GM19463 (cell line): ENCODE measurements around the gene ST6GALNAC3.
"Not testable (repeated sequence)": the region's sequence is repeated elsewhere in the genome, so short reads cannot be mapped to it uniquely, and the experiment has no call there.

Source experiments
- ATAC-seq: cut with Tn5 transposase; IDR thresholded peaks from one replicate; pipeline ENCODE4 v1.9.1; 2021; ENCODE audit warnings: mild to moderate bottlenecking, moderate library complexity; ENCODE audit not compliant: unreplicated experiment

Gene ST6GALNAC3

GRCh38 chr1:76613886-76614285 lies 539.3 kb downstream of the ST6GALNAC3 start:
- ATAC-seq: no peak

- no peak for ATAC-seq
Measured at GRCh38 chr1:76615253-76616035, 540.9 kb downstream of the ST6GALNAC3 start.

DNA sequence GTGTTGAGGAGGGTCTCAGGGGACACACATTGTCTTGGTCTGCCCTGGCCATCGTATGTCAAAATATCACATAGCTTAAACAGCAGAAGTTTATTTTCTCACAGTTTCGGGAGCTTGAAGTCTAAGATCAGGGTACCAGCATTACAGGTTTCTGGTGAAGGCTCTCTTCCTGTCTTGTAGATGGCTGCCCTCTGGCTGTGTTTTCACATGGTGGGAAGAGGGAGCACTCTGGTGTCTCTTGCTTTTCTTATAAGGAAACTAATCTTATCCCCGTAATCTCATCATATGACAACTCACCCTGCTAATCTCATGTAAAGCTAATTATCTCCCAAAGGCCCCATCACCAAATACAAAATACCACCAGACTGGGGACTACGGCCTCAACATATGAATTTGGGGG lies 545.8 kb downstream of the ST6GALNAC3 start:
- ATAC-seq: no peak

GRCh38 chr1:76622774-76623528 lies 548.4 kb downstream of the ST6GALNAC3 start:
- no peak for ATAC-seq

- ATAC-seq: no peak
Measured at GRCh38 chr1:76625886-76626678, 551.5 kb downstream of the ST6GALNAC3 start.

- no peak for ATAC-seq
Measured at GRCh38 chr1:76627498-76627897, 553.0 kb downstream of the ST6GALNAC3 start.

- no peak for ATAC-seq
Measured at GRCh38 chr1:76627901-76628300, 553.4 kb downstream of the ST6GALNAC3 start.

DNA sequence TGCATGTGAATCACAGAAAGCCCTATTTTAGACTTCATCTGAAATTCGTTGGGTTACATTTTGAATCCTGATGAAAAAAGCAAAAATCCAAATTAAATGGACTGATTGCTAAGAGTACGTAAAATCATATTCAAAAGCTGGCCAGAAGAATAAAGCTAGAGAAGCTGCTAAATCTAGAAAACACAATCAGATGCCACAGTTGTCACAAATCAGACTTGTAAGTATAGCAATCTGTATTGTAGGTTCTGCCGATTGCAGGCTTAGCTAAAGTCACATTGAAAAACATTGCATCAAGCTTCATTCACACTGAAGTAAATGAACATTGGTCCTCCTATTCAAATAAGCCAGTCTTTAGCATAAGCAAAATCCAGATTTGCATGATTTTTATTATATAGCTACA lies 557.6 kb downstream of the ST6GALNAC3 start:
- ATAC-seq: no peak

DNA sequence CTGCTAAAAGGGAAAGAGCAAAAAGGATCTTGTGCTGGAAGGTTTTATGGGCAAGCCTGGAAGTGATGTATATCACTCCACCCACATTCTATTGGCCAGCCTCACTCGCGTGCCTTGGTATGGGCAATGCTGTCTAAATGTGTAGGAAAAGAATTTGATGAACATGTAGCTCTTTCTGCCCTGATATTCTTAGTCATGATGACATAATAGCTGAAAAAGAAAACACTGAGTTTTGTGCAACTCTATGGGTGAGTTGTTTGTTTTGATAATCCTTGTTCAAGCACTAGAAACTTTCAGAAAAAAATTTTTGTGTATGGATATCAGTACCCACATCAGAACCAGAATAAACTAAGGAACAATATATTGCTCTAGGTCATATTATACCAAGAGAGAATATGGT lies 561.2 kb downstream of the ST6GALNAC3 start:
- no peak for ATAC-seq

DNA sequence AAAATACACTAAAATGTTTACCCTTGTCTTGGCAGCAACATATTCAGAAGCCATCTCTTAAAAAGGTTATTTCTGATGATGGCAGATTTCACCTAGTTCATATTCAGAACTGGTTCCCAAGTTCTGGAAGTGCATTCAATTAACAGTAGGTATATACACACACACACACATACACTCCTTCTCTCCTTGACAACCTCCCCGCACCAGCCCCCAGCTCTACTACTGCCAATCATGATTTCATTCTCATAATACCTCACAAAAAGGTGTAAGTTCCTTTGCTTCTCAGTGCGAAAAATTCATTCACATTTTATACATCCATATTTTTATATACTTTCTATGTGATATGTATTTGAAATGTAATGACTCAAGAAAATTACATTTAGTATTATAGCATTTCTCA lies 564.6 kb downstream of the ST6GALNAC3 start:
- no peak for ATAC-seq

GRCh38 chr1:76640092-76640491 lies 565.5 kb downstream of the ST6GALNAC3 start:
- ATAC-seq: no peak

GRCh38 chr1:76640723-76641122 lies 566.2 kb downstream of the ST6GALNAC3 start:
- no peak for ATAC-seq

GRCh38 chr1:76644139-76644538 lies 569.6 kb downstream of the ST6GALNAC3 start:
- no peak for ATAC-seq

GRCh38 chr1:76652860-76653259 lies 578.3 kb downstream of the ST6GALNAC3 start:
- not testable (repeated sequence) for ATAC-seq

DNA sequence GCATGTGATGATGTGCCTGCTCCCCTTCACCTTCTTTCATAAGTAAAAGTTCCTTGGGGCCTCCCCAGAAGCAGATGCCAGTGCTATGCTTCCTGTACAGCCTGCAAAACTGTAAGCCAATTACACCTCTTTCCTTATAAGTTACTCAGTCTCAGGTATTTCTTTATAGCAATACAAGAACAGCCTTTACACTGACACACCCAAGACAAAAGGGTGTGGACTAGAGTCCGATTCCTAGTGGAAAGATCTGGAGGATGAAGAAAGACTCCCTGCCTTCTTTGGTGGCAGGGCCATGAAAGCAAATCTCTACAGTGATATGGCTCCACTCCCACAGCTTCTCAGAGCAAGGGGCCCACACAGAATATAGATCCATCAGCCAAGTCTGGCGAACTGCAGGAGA lies 583.1 kb downstream of the ST6GALNAC3 start:
- ATAC-seq: no peak

- ATAC-seq: no peak
Measured at GRCh38 chr1:76659171-76659940, 584.8 kb downstream of the ST6GALNAC3 start.

DNA sequence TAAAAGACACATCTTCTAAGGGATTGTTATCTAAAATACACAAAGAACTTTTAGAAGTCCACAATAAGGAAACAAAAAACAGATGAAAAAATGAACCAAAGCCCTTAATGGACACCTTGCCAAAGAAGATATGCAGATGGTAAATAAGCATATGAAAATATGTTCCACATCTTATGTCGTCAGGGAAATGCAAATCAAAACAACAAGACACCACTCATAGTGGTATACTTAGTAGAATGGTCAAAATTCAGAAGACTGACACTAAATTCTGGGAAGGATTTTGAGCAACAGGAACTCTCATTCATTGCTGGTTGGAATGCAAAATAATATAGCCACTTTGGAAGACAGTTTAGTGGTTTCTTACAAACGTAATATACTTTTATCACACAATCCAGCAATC lies 587.0 kb downstream of the ST6GALNAC3 start:
- no peak for ATAC-seq

- no peak for ATAC-seq
Measured at GRCh38 chr1:76666499-76666898, 592.0 kb downstream of the ST6GALNAC3 start.

DNA sequence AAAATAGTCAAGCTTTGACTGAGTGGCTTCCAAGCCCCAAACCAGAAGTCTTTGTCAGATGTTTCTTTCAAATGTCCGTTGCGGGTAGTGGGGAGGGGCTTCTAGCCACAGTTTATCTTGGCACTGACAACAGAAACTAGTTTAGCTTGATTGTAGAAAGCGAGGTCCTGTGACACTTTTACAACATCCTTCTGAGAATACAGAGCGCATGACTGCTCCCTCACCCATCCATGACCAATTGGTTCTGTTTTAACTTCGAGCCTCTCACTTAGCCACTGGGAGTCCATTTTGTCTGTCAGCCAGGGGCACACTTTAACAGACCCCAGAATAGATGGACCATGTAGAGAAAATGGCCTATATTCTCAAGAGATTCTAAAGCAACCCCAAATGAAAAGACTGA lies 593.5 kb downstream of the ST6GALNAC3 start:
- ATAC-seq: peak; percentile 87

- ATAC-seq: no peak
Measured at GRCh38 chr1:76669131-76669530, 594.6 kb downstream of the ST6GALNAC3 start.
